ENCODE results near the gene ZNF787.
"Not testable (repeated sequence)": the region's sequence is repeated elsewhere in the genome, so short reads cannot be mapped to it uniquely, and the experiment has no call there.

ZNF787 gene

GRCh38 chr19:56105831-56106396, 15.2 kb downstream of the ZNF787 start:
- Mint-ChIP-seq H3K4me1 (peaks cover 44% of the 10 kb centered on the region), H3K4me3 (peak overlapping the region; percentile 59), H3K27ac (peak overlapping the region; percentile 23)
- H3K9me3 Mint-ChIP-seq, H3K36me3 Mint-ChIP-seq, H3K27me3 Mint-ChIP-seq: not testable (repeated sequence)

DNA sequence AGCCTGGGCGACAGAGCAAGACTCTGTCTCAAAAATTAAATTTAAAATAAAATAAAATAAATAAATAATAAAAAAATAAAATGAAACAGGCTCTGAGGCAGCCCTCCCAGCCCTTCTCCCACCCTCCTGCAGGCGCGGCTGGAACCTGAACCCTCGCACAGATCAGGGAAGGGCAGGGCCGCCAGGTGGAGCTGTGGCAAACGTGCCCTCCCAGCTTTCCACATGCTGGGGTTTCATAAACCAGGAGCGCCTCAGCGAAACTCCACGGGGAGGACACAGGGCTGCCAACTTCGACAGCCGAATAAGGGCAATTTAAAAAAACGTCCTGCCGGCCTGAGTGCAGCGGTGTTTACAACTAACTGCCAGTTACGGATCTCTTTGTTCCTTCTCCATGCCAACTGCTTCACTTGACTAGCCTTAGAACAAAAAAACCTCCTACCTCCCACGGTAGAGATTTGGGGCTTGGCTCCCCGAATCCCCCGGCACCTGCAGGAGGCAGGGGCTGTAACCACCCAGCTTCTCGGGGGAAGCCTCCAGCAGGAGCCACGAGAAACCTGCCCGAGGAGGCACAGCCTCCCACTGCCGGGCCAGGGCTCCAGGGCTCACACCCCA, 15.9 kb downstream of the ZNF787 start:
- peaks cover 37% of the 10 kb centered on the region for H3K4me1 Mint-ChIP-seq
- H3K36me3 Mint-ChIP-seq, result peaks cover 3% of the 10 kb centered on the region
- no peak overlapping the region for H3K27ac Mint-ChIP-seq
- peak overlapping the region; percentile 23 for H3K4me3 Mint-ChIP-seq
- H3K27me3 Mint-ChIP-seq, result no peaks in the 10 kb centered on the region
- no peaks in the 10 kb centered on the region for H3K9me3 Mint-ChIP-seq

DNA sequence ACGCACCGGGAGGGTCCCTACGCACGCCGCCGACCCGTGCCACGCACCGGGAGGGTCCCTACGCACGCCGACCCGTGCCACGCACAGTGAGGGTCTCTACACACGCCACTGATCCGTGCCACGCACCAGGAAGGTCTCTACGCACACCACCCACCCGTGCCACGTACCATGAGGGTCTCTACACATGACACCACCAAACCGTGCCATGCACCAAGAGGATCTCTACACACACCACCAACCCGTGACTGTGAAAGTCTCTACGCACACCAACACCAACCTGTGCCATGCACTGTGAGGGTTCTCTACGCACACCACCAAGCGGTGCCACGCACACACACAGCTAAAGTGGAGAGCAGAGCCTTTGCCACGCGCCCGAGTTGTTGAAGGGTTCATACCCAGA, 16.7 kb downstream of the ZNF787 start:
- H3K9me3 Mint-ChIP-seq, result no peaks in the 10 kb centered on the region
- H3K27me3 Mint-ChIP-seq, result no peaks in the 10 kb centered on the region
- H3K4me1 Mint-ChIP-seq, result peaks cover 36% of the 10 kb centered on the region
- peaks cover 3% of the 10 kb centered on the region for H3K36me3 Mint-ChIP-seq
- no peak overlapping the region for H3K4me3 Mint-ChIP-seq
- no peak overlapping the region for H3K27ac Mint-ChIP-seq

DNA sequence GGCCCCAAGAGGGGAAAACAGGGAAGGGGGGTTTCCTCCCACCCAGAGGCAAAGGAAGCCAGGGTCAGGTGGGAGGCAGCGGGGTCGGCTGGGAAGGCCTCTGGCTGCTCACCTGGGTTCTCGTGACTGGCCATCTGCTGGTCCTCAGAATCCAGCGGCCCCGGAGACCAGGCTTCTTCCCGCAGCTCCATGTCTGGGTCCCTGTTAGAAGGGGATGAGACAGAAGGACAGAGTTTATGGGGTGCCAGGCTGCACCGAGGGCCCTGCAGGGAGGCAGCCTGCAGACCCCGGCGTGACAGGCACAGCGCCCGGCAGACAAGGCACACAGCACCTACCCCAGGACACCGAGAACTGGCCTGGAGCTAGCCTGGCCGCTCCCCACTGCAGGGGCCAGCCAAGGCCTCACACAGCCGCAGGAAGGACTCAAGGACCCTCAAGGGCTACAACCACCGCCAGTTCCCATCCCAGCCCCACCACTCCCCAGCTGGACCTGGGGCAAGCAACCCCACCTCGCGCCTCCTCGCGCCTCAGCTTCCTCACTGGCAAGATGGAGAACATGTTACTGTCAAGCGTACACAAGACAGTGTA, 18.0 kb downstream of the ZNF787 start:
- Mint-ChIP-seq H3K4me3 (no peak overlapping the region), H3K27me3 (no peaks in the 10 kb centered on the region), H3K9me3 (no peaks in the 10 kb centered on the region), H3K4me1 (peaks cover 27% of the 10 kb centered on the region), H3K36me3 (peaks cover 3% of the 10 kb centered on the region), H3K27ac (no peak overlapping the region)

GRCh38 chr19:56101746-56102535, 19.2 kb downstream of the ZNF787 start:
- H3K4me3 Mint-ChIP-seq, result no peak overlapping the region
- no peaks in the 10 kb centered on the region for H3K9me3 Mint-ChIP-seq
- no peaks in the 10 kb centered on the region for H3K27me3 Mint-ChIP-seq
- peaks cover 3% of the 10 kb centered on the region for H3K36me3 Mint-ChIP-seq
- no peak overlapping the region for H3K27ac Mint-ChIP-seq
- H3K4me1 Mint-ChIP-seq, result peaks cover 22% of the 10 kb centered on the region

- H3K27me3 Mint-ChIP-seq, result no peaks in the 10 kb centered on the region
- H3K4me3 Mint-ChIP-seq, result no peak overlapping the region
- no peak overlapping the region for H3K27ac Mint-ChIP-seq
- H3K9me3 Mint-ChIP-seq, result no peaks in the 10 kb centered on the region
- peaks cover 3% of the 10 kb centered on the region for H3K36me3 Mint-ChIP-seq
- H3K4me1 Mint-ChIP-seq, result peaks cover 14% of the 10 kb centered on the region
Observed at GRCh38 chr19:56101095-56101494, 20.0 kb downstream of the ZNF787 start.

DNA sequence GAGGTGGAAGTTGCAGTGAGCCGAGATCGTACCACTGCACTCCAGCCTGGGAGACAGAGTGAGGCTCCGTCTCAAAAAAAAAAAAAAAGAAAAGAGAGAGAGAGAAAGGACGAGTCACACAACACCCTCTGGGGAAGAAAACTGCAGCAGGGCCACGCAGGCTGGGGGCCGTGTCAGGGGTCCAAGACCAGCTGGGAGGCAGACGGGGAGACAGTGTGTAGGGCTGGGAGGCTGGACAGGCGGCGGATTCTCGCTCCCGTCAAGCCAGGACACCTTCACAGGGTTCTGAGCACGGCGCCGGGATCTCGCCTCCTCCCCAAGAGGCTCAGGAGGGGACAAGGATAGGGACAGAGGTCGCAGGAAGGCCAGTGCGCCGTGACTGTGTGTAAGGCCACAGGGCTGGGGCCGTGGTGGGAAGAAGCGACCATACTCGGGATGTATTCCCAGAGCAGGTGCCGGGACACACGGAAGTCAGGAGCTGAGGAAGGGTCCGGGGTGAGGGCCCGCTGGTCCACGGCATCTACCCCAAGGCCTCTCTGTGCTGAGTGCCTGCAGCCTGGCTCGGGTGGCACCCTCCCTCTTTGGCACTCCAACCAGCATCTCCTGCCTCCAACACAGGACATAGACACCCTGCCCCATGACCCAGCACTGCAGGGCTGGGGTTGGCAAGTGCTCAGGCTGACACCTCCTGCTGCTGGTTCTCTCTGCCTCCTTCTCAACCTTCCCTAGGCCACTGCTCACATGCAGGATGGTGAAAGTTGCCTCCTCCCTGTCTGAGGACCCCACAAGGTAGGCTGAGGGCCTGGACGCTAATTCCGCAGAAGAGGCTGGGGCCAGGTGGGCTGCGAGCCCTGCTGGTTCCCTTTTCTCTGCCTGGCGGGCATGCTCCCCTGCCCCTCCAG, 21.2 kb downstream of the ZNF787 start:
- Mint-ChIP-seq H3K4me3 (no peak overlapping the region), H3K27me3 (no peaks in the 10 kb centered on the region), H3K9me3 (no peaks in the 10 kb centered on the region), H3K36me3 (peaks cover 6% of the 10 kb centered on the region), H3K27ac (no peak overlapping the region), H3K4me1 (peaks cover 4% of the 10 kb centered on the region)

- peaks cover 6% of the 10 kb centered on the region for H3K36me3 Mint-ChIP-seq
- H3K27me3 Mint-ChIP-seq, result no peaks in the 10 kb centered on the region
- no peaks in the 10 kb centered on the region for H3K9me3 Mint-ChIP-seq
- H3K4me3 Mint-ChIP-seq, result no peak overlapping the region
- H3K27ac Mint-ChIP-seq, result no peak overlapping the region
- no peaks in the 10 kb centered on the region for H3K4me1 Mint-ChIP-seq
Observed at GRCh38 chr19:56098731-56099568, 22.1 kb downstream of the ZNF787 start.

GRCh38 chr19:56098237-56098636, 22.9 kb downstream of the ZNF787 start:
- H3K36me3 Mint-ChIP-seq, result peaks cover 10% of the 10 kb centered on the region
- H3K27ac Mint-ChIP-seq, H3K9me3 Mint-ChIP-seq, H3K27me3 Mint-ChIP-seq, H3K4me3 Mint-ChIP-seq, H3K4me1 Mint-ChIP-seq: not testable (repeated sequence)

DNA sequence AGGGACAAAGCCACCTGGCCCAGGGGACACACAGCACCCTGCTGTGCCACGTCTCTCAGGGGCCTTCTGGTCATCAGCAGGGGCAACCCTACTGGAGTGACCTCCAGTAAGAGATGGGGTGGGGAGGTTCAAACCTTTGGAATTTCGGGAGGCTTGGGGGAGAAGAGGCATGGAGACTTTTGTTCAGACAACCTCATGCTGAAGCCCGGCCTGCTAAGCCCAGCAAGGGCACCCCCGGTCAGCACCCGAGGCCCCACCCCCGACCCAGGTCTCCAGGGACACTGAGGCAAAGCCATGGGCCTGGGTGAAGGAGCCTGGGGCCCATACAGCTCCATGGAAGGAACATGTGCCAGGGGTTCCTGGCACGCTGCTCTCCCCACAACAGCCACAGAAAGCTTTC, 23.3 kb downstream of the ZNF787 start:
- Mint-ChIP-seq H3K27me3 (no peaks in the 10 kb centered on the region), H3K27ac (no peak overlapping the region), H3K4me1 (no peaks in the 10 kb centered on the region), H3K36me3 (peaks cover 14% of the 10 kb centered on the region), H3K9me3 (no peaks in the 10 kb centered on the region), H3K4me3 (no peak overlapping the region)

- no peaks in the 10 kb centered on the region for H3K4me1 Mint-ChIP-seq
- H3K27ac Mint-ChIP-seq, result no peak overlapping the region
- H3K4me3 Mint-ChIP-seq, result no peak overlapping the region
- H3K9me3 Mint-ChIP-seq, result no peaks in the 10 kb centered on the region
- peaks cover 17% of the 10 kb centered on the region for H3K36me3 Mint-ChIP-seq
- no peaks in the 10 kb centered on the region for H3K27me3 Mint-ChIP-seq
Observed at GRCh38 chr19:56097306-56097705, 23.8 kb downstream of the ZNF787 start.

- Mint-ChIP-seq H3K4me1 (no peaks in the 10 kb centered on the region), H3K36me3 (peaks cover 17% of the 10 kb centered on the region), H3K4me3 (no peak overlapping the region), H3K9me3 (no peaks in the 10 kb centered on the region), H3K27me3 (no peaks in the 10 kb centered on the region), H3K27ac (no peak overlapping the region)
Observed at GRCh38 chr19:56096665-56097064, 24.4 kb downstream of the ZNF787 start.

- Mint-ChIP-seq H3K27ac (no peak overlapping the region), H3K4me1 (peaks cover 6% of the 10 kb centered on the region), H3K27me3 (no peaks in the 10 kb centered on the region), H3K4me3 (no peak overlapping the region), H3K9me3 (no peaks in the 10 kb centered on the region), H3K36me3 (peaks cover 15% of the 10 kb centered on the region)
Observed at GRCh38 chr19:56094449-56094848, 26.6 kb downstream of the ZNF787 start.

GRCh38 chr19:56092685-56093631, 28.1 kb downstream of the ZNF787 start:
- H3K27ac Mint-ChIP-seq, result no peak overlapping the region

More at GRCh38 chr19:56092685-56093631, 28.1 kb downstream of the ZNF787 start:
- no peaks in the 10 kb centered on the region for H3K9me3 Mint-ChIP-seq
- H3K36me3 Mint-ChIP-seq, result peaks cover 15% of the 10 kb centered on the region
- H3K4me3 Mint-ChIP-seq, result no peak overlapping the region
- H3K4me1 Mint-ChIP-seq, result peaks cover 6% of the 10 kb centered on the region
- H3K27me3 Mint-ChIP-seq, result no peaks in the 10 kb centered on the region

Measured in activated naive CD4-positive, alpha-beta T cell treated with anti-CD3 and anti-CD28 coated beads, Interleukin-2, amount 50 U/mL, for 24 hours (primary cell).